WTC11 (cell line): ENCODE data around the gene KIF6. TPM values are rescaled to one million over a fixed set of nuclear protein-coding genes. Genes with fewer than 3 reads are reported as not detected.

ENCODE experiments used
- ATAC-seq: fragments of 200-7000 bp; cut with Tn5 transposase; 2 replicates; pipeline ENCODE4 v1.10.0; 2021; ENCODE audit warnings: mild to moderate bottlenecking, moderate library complexity
- CTCF ChIA-PET: fragments of 300-600 bp; sonication (Branson Sonifier 250); formaldehyde crosslinking; loops from one replicate; lab custom pipeline; 2021; ENCODE audit warnings: antibody characterized with exemption; lab: Charles Lee
- POLR2A ChIA-PET: fragments of 350-600 bp; sonication (Branson Sonifier 250); formaldehyde crosslinking; loops from one replicate; lab custom pipeline; 2021; ENCODE audit warnings: antibody characterized with exemption; lab: Charles Lee
- DNase-seq: peaks from one replicate; pipeline ENCODE4 v3.0.0; 2021; ENCODE audit warnings: low spot score
- H3K27ac Mint-ChIP-seq: 2 replicates; pipeline ENCODE4 v1.8.0; 2021; ENCODE audit warnings: mixed read lengths
- H3K27me3 Mint-ChIP-seq: 2 replicates; pipeline ENCODE4 v1.8.0; 2021; ENCODE audit warnings: low read depth, mild to moderate bottlenecking, moderate library complexity, mixed read lengths
- H3K36me3 Mint-ChIP-seq: 2 replicates; pipeline ENCODE4 v1.8.0; 2021; ENCODE audit warnings: mixed read lengths
- H3K4me1 Mint-ChIP-seq: 2 replicates; pipeline ENCODE4 v1.8.0; 2022; ENCODE audit warnings: mixed read lengths
- H3K4me3 Mint-ChIP-seq: 2 replicates; pipeline ENCODE4 v1.8.0; 2021; ENCODE audit warnings: mild to moderate bottlenecking, moderate library complexity, mixed read lengths
- H3K9me3 Mint-ChIP-seq: 2 replicates; pipeline ENCODE4 v1.8.0; 2021; ENCODE audit warnings: mixed read lengths
- FOXK1 ChIP-seq: sonication (generic); formaldehyde crosslinking; IDR thresholded peaks from 2 replicates; pipeline ENCODE4 v1.8.0; 2022; ENCODE audit warnings: mild to moderate bottlenecking, moderate library complexity, missing genetic modification reagents
- HMGA2 ChIP-seq: fragments of 250-450 bp; sonication (Bioruptor Pico); IDR thresholded peaks from 2 replicates; pipeline ENCODE4 v1.4.0; 2021; ENCODE audit warnings: mild to moderate bottlenecking, moderate library complexity
- MXD4 ChIP-seq: fragments of 250-450 bp; sonication (Bioruptor Pico); IDR thresholded peaks from 2 replicates; pipeline ENCODE4 v1.8.0; 2021; ENCODE audit warnings: mild to moderate bottlenecking, moderate library complexity, borderline replicate concordance
- MYBL2 ChIP-seq: sonication (generic); formaldehyde crosslinking; IDR thresholded peaks from 2 replicates; pipeline ENCODE4 v1.8.1; 2023; ENCODE audit warnings: mild to moderate bottlenecking, moderate library complexity, missing genetic modification reagents
- NFATC4 ChIP-seq: fragments of 250-450 bp; sonication (Bioruptor Pico); IDR thresholded peaks from 2 replicates; pipeline ENCODE4 v1.9.0; 2021; ENCODE audit warnings: mild to moderate bottlenecking
- NFYB ChIP-seq: sonication (generic); formaldehyde crosslinking; conservative IDR thresholded peaks from 2 replicates; pipeline ENCODE4 v1.8.0; 2022; ENCODE audit warnings: low read depth, missing genetic modification reagents
- PRRX2 ChIP-seq: fragments of 250-450 bp; sonication (Bioruptor Pico); IDR thresholded peaks from 2 replicates; pipeline ENCODE4 v1.8.0; 2021; ENCODE audit warnings: mild to moderate bottlenecking
- TEAD1 ChIP-seq: sonication (generic); formaldehyde crosslinking; IDR thresholded peaks from 2 replicates; pipeline ENCODE4 v1.8.0; 2022; ENCODE audit warnings: mild to moderate bottlenecking, missing genetic modification reagents
- TEAD4 ChIP-seq: sonication (generic); formaldehyde crosslinking; IDR thresholded peaks from 2 replicates; pipeline ENCODE4 v1.8.0; 2022; ENCODE audit warnings: mild to moderate bottlenecking, missing genetic modification reagents
- ZNF121 ChIP-seq: sonication (generic); formaldehyde crosslinking; IDR thresholded peaks from 2 replicates; pipeline ENCODE4 v1.8.0; 2023; ENCODE audit warnings: missing genetic modification reagents
- ZNF138 ChIP-seq: sonication (generic); formaldehyde crosslinking; conservative IDR thresholded peaks from 2 replicates; pipeline ENCODE4 v1.8.1; 2022; ENCODE audit warnings: mild to moderate bottlenecking, moderate library complexity, missing genetic modification reagents
- ZNF263 ChIP-seq: sonication (generic); formaldehyde crosslinking; IDR thresholded peaks from 2 replicates; pipeline ENCODE4 v1.8.1; 2022; ENCODE audit warnings: low read depth, mild to moderate bottlenecking, moderate library complexity, missing genetic modification reagents
- total RNA-seq: library from RNA; stranded (reverse); gene quantifications from 3 replicates; pipeline ENCODE4 v1.2.3, GENCODE V29; 2021
- TF ChIP-seq, protein P1 (sequence below): sonication (generic); formaldehyde crosslinking; IDR thresholded peaks from 2 replicates; pipeline ENCODE4 v1.8.1; 2022; ENCODE audit warnings: mild to moderate bottlenecking, moderate library complexity, missing genetic modification reagents
- TF ChIP-seq, protein P2 (sequence below): sonication (generic); formaldehyde crosslinking; IDR thresholded peaks from 2 replicates; pipeline ENCODE4 v1.8.1; 2022; ENCODE audit warnings: low read depth, missing genetic modification reagents, borderline replicate concordance
- TF ChIP-seq, protein P3 (sequence below): fragments of 250-450 bp; sonication (Bioruptor Pico); IDR thresholded peaks from 2 replicates; pipeline ENCODE4 v1.8.0; 2021; ENCODE audit warnings: mild to moderate bottlenecking
- TF ChIP-seq, protein P4 (sequence below): sonication (generic); formaldehyde crosslinking; IDR thresholded peaks from 2 replicates; pipeline ENCODE4 v1.8.1; 2023; ENCODE audit warnings: mild to moderate bottlenecking, missing genetic modification reagents
- TF ChIP-seq, protein P5 (sequence below): sonication (generic); formaldehyde crosslinking; IDR thresholded peaks from 2 replicates; pipeline ENCODE4 v1.8.1; 2023; ENCODE audit warnings: mild to moderate bottlenecking, missing genetic modification reagents
- TF ChIP-seq, protein P6 (sequence below): sonication (generic); formaldehyde crosslinking; IDR thresholded peaks from 2 replicates; pipeline ENCODE4 v1.8.0; 2022; ENCODE audit warnings: missing genetic modification reagents
- TF ChIP-seq, protein P7 (sequence below): sonication (generic); formaldehyde crosslinking; IDR thresholded peaks from 2 replicates; pipeline ENCODE4 v1.8.1; 2023; ENCODE audit warnings: mild to moderate bottlenecking, moderate library complexity, missing genetic modification reagents

The KIF6 gene
- total RNA-seq, 1 experiment from 2014 or later = 0.57 TPM

DNA sequence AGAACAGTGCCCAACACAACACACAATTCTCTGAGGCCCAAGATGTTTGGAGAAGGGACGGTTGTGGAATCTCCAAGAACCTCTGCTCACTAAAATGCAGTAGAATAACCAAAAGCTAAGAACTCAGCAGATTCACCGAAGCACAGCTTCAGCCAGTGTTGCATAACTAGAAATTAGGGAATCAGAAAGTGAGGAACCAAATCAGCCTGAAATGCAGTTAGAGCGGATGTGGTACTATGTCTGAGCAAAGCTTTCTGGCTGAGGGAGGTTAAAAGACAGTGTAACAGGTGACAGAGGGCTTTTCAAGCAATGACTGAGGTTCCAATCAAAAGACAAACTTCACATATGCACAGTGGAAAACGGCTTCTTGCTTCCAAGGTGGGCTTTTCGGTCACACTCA, 204.8 kb downstream of the KIF6 start:
- Mint-ChIP-seq H3K36me3 (no peaks in the 10 kb centered on the region), H3K27me3 (no peaks in the 10 kb centered on the region), H3K27ac (no peak overlapping the region), H3K4me1 (no peaks in the 10 kb centered on the region), H3K9me3 (no peaks in the 10 kb centered on the region), H3K4me3 (no peak overlapping the region)
- ChIA-PET CTCF (no interaction called here), POLR2A (no interaction called here)
- no peak for ATAC-seq
- DNase-seq = no peak
- TF ChIP-seq, protein P1, sequence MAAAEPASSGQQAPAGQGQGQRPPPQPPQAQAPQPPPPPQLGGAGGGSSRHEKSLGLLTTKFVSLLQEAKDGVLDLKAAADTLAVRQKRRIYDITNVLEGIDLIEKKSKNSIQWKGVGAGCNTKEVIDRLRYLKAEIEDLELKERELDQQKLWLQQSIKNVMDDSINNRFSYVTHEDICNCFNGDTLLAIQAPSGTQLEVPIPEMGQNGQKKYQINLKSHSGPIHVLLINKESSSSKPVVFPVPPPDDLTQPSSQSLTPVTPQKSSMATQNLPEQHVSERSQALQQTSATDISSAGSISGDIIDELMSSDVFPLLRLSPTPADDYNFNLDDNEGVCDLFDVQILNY (CRISPR knock-in tag) = no peak
- TF ChIP-seq HMGA2 (CRISPR knock-in tag) (no peak), NFYB (no peak), FOXK1 (CRISPR knock-in tag) (no peak), ZNF138 (CRISPR knock-in tag) (no peak), TEAD4 (CRISPR knock-in tag) (no peak), MXD4 (no peak), ZNF263 (CRISPR knock-in tag) (no peak), ZNF121 (CRISPR knock-in tag) (no peak), PRRX2 (CRISPR knock-in tag) (no peak), NFATC4 (CRISPR knock-in tag) (no peak), TEAD1 (CRISPR knock-in tag) (no peak), MYBL2 (CRISPR knock-in tag) (no peak)
- TF ChIP-seq, protein P2, sequence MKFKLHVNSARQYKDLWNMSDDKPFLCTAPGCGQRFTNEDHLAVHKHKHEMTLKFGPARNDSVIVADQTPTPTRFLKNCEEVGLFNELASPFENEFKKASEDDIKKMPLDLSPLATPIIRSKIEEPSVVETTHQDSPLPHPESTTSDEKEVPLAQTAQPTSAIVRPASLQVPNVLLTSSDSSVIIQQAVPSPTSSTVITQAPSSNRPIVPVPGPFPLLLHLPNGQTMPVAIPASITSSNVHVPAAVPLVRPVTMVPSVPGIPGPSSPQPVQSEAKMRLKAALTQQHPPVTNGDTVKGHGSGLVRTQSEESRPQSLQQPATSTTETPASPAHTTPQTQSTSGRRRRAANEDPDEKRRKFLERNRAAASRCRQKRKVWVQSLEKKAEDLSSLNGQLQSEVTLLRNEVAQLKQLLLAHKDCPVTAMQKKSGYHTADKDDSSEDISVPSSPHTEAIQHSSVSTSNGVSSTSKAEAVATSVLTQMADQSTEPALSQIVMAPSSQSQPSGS (CRISPR knock-in tag) = no peak
- TF ChIP-seq, protein P3, sequence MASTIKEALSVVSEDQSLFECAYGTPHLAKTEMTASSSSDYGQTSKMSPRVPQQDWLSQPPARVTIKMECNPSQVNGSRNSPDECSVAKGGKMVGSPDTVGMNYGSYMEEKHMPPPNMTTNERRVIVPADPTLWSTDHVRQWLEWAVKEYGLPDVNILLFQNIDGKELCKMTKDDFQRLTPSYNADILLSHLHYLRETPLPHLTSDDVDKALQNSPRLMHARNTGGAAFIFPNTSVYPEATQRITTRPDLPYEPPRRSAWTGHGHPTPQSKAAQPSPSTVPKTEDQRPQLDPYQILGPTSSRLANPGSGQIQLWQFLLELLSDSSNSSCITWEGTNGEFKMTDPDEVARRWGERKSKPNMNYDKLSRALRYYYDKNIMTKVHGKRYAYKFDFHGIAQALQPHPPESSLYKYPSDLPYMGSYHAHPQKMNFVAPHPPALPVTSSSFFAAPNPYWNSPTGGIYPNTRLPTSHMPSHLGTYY (CRISPR knock-in tag) = no peak
- TF ChIP-seq, protein P4, sequence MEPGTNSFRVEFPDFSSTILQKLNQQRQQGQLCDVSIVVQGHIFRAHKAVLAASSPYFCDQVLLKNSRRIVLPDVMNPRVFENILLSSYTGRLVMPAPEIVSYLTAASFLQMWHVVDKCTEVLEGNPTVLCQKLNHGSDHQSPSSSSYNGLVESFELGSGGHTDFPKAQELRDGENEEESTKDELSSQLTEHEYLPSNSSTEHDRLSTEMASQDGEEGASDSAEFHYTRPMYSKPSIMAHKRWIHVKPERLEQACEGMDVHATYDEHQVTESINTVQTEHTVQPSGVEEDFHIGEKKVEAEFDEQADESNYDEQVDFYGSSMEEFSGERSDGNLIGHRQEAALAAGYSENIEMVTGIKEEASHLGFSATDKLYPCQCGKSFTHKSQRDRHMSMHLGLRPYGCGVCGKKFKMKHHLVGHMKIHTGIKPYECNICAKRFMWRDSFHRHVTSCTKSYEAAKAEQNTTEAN (CRISPR knock-in tag) = no peak
- TF ChIP-seq, protein P5, sequence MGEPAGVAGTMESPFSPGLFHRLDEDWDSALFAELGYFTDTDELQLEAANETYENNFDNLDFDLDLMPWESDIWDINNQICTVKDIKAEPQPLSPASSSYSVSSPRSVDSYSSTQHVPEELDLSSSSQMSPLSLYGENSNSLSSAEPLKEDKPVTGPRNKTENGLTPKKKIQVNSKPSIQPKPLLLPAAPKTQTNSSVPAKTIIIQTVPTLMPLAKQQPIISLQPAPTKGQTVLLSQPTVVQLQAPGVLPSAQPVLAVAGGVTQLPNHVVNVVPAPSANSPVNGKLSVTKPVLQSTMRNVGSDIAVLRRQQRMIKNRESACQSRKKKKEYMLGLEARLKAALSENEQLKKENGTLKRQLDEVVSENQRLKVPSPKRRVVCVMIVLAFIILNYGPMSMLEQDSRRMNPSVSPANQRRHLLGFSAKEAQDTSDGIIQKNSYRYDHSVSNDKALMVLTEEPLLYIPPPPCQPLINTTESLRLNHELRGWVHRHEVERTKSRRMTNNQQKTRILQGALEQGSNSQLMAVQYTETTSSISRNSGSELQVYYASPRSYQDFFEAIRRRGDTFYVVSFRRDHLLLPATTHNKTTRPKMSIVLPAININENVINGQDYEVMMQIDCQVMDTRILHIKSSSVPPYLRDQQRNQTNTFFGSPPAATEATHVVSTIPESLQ (CRISPR knock-in tag) = no peak
- TF ChIP-seq, protein P6, sequence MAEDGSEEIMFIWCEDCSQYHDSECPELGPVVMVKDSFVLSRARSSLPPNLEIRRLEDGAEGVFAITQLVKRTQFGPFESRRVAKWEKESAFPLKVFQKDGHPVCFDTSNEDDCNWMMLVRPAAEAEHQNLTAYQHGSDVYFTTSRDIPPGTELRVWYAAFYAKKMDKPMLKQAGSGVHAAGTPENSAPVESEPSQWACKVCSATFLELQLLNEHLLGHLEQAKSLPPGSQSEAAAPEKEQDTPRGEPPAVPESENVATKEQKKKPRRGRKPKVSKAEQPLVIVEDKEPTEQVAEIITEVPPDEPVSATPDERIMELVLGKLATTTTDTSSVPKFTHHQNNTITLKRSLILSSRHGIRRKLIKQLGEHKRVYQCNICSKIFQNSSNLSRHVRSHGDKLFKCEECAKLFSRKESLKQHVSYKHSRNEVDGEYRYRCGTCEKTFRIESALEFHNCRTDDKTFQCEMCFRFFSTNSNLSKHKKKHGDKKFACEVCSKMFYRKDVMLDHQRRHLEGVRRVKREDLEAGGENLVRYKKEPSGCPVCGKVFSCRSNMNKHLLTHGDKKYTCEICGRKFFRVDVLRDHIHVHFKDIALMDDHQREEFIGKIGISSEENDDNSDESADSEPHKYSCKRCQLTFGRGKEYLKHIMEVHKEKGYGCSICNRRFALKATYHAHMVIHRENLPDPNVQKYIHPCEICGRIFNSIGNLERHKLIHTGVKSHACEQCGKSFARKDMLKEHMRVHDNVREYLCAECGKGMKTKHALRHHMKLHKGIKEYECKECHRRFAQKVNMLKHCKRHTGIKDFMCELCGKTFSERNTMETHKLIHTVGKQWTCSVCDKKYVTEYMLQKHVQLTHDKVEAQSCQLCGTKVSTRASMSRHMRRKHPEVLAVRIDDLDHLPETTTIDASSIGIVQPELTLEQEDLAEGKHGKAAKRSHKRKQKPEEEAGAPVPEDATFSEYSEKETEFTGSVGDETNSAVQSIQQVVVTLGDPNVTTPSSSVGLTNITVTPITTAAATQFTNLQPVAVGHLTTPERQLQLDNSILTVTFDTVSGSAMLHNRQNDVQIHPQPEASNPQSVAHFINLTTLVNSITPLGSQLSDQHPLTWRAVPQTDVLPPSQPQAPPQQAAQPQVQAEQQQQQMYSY (CRISPR knock-in tag) = no peak
- TF ChIP-seq, protein P7, sequence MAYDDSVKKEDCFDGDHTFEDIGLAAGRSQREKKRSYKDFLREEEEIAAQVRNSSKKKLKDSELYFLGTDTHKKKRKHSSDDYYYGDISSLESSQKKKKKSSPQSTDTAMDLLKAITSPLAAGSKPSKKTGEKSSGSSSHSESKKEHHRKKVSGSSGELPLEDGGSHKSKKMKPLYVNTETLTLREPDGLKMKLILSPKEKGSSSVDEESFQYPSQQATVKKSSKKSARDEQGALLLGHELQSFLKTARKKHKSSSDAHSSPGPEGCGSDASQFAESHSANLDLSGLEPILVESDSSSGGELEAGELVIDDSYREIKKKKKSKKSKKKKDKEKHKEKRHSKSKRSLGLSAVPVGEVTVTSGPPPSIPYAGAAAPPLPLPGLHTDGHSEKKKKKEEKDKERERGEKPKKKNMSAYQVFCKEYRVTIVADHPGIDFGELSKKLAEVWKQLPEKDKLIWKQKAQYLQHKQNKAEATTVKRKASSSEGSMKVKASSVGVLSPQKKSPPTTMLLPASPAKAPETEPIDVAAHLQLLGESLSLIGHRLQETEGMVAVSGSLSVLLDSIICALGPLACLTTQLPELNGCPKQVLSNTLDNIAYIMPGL (CRISPR knock-in tag) = no peak
